HUDEP-2 (cell line): ENCODE results near the gene ZNF280A.
"Not testable (repeated sequence)": the region's sequence is repeated elsewhere in the genome, so short reads cannot be mapped to it uniquely, and the experiment has no call there.

Experiments
- DNase-seq, 76 experiments: peaks; one replicate each; lab custom pipeline; 2025; ENCODE audit not compliant: unreplicated experiment in 76 of 76; lab: John Stamatoyannopoulos, UW

ZNF280A gene

DNA sequence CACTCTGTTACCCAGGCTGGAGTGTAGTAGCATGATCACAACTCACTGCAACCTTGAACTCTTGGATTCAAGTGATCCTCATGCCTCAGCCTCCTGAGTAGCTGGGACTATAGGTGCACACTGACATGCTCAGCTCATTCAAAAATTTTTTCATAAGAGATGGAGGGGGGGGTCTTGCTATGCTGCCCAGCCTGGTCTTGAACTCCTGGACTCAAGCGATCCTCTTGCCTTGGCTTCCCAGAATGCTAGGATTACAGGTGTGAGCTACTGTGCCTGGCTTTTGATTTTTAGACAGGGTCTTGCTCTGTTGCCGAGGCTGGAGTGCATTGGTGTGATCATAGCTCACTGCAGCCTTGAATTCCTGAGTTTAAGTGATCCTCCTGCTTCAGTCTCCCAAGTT, 25.0 kb upstream of the ZNF280A start:
- no peak for DNase-seq

GRCh38 chr22:22538226-22538989, 18.3 kb upstream of the ZNF280A start:
- no peak for DNase-seq

DNA sequence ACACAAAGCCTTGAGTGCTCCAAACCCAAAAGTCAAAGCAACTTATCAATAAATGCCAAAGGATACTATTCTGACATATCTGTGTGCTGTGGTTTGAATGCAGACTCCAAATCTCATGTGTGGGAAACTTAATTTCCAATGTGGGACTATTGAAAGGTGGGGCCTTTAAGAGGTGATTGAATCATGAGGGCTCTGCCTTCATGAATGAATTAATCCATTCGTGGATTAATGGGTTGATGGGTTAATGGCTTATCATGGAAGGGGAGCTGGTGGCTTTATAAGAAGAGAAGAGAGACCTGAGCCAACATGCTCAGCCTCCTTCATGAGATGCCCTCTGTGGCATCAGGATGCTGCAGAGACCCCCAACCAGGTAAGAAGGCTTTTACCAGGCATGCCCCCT, 16.8 kb upstream of the ZNF280A start:
- DNase-seq, result no peak

DNA sequence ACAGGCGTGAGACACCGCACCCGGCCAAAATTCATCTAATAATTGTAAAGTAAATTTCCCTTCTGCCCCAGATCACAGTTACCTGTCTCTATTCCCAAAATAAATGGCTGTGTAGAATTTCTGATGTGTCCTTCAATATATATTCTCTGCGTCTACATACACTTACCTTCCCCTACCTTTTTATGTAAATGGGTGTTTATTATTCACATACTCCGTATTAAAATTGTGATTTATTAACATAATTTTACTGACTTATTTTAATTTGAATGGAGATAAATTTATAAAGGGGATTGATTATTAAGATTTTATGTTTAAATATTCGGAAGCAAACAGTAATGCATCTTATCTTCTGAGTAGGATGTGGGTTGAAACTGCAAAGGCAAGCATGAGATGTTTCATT, 16.4 kb upstream of the ZNF280A start:
- no peak for DNase-seq

DNA sequence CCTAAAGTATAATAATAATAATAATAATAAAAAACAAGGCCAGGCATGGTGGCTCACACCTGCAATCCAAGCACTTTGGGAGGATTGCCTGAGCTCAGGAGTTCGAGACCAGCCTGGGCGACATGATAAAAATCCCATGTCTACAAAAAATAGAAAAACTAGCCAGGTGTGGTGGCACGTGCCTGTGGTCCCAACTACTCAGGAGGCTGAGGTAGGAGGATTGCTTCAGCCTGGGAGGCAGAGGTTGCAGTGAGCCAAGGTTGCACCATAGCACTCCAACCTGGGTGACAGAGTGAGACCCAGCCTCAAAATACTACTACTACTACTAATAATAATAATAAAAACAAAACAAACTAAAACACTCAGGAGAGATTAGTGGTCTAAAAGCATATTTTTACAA, 15.6 kb upstream of the ZNF280A start:
- DNase-seq, result no peak

- no peak for DNase-seq
These were observed 14.7 kb upstream of the ZNF280A start for GRCh38 chr22:22534604-22535415.

- no peak for DNase-seq
These were observed 13.8 kb upstream of the ZNF280A start for GRCh38 chr22:22533863-22534262.

DNA sequence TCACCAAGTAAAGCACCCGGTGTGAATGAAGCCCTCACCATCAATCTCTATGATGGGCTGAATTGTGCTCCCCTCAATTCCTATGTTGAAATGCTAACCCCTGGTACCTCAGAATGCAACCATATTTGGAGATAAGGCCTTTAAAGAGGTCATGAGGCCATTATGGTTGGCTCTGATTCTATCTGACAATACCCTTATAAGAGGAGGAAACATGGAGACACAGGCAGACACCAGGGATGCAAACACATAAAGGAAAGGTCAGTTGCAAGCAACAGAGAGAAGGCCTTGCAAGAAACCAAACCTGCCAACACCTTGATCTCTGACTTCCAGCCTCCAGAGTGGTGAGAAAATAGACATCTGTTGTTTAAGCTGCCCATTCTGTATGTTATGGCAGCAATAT, 13.3 kb upstream of the ZNF280A start:
- DNase-seq, result no peak

GRCh38 chr22:22532547-22533071, 12.5 kb upstream of the ZNF280A start:
- not testable (repeated sequence) for DNase-seq

- no peak for DNase-seq
These were observed 11.9 kb upstream of the ZNF280A start for GRCh38 chr22:22531770-22532546.

DNA sequence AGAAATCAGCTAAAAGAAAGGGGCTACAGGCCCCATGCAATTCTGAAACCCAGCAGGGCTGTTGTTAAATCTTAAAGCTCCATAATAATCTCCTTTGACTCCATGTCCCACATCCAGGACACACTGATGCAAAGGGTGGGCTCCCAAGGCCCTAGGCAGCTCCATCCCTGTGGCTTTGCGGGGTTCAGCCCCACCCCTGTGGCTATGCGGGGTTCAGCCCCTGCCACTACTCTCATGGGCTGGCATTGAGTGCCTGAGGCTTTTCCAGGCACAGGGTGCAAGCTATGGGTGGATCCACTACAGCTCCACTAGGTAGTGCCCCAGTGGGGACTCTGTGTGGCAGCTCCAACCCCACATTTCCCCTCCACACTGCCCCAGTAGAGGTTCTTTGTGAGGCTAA, 8.7 kb upstream of the ZNF280A start:
- DNase-seq, result no peak

DNA sequence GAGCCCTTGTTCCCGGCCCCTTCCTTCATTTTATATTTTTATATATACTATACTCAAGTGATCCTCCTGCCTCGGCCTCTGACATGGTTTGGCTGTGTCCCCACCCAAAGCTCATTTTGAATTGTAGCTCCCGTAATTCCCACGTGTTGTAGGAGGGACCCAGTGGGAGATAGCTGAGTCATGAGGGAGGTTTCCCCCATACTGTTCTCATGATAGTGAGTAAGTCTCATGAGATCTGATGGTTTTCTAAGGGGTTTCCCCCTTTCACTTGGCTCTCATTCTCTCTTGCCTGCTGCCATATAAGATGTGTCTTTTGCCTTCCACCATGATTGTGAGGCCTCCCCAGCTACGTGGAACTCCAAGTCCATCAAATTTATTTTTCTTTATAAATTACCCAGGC, 7.2 kb upstream of the ZNF280A start:
- DNase-seq, result no peak

DNA sequence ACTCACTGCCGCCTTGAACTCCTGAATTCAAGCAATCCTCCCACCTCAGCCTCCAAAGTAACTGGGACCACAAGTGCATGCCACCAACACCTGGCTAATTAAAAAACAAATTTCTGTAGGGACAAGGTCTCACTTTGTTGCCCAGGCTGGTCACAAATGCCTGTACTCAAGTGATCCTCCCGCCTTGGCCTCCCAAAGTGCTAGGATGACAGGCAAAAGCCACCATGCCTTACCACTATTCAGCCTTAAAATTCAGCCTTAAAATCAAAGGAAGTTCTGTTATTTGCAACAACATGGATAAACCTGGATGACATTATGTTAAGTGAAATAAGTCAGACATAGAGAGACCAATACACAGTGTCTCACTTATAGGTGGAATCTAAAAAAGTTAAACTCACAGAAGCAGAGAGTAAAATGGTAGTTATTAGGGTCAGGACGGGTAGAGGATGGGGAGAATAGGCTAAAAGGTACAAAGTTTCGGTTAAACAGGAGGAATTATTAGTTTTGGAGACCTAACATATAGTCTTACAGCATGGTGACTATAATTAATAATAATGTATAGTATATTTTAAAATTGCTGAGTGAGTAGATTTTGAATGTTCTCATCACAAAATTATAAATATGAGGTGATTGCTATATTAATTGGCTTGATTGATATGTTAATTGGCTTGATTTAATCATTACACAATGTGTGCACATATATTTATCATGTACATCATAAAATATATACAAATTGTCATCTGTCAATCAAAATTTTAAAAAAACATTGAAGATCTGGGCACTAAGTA, 6.2 kb upstream of the ZNF280A start:
- DNase-seq, result no peak

- DNase-seq, result no peak
These were observed 3.4 kb upstream of the ZNF280A start for GRCh38 chr22:22523494-22523893.

GRCh38 chr22:22521631-22522030, 1.6 kb upstream of the ZNF280A start:
- no peak for DNase-seq

DNA sequence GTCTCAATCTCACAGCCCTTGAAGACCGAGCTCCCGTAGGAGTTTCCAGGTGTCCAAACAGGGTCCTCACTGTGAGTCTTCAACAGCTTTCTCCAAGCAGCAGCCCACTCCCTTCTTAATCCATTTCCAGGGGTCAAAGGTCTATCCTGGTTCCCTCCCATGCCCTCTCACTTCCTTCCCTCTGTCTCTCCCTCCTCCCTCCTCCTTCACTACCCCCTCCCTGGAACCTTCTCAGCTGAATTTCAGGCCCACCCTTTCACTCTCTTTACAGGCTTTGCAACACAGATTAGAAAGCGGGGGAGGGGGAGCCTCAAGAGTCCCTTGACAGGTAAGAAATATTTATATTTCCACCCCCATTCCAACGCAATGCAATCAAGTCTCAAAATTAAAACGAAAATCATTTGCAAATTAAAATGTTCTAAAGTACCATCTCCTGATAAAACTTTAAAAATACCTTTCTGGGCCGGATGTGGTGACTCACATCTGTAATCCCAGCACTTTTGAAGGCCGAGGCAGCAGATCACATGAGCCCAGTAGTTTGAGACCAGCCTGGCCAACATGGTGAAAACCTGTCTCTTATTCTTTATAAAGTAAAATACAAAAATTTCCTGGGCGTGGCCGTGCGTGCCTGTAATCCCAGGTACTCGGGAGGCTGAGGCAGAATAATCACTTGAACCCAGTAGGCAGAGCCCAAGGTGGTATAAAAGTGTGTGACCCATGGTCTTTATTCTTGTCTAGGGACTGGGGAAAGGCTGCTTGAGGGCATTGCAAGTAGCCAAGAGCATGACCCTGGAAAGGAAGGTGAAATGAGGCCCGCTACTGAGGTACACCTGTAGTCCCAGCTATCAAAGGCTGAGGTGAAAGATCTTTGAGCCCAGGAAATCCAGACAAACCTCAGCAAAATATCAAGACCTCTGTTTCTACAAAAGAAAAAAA, 865 bp upstream of the ZNF280A start:
- no peak for DNase-seq

DNA sequence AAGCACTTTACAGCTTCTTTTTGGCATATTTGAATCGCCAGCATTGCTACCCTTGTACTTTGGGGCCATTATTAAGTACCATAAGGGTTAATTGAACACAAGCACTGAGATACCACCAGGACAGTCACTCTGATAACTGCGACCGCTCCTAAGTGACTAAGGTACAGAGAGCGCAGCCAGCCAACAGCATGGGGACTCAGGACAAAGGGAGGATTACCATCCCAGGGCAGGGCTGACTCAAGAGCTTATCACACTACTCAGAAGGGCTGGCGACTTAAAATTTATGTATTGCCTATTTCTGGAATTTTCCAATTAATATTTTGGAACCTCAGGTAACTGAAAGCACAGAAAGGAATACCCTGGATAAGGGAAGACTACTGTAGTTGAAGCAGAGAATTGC, 479 bp downstream of the ZNF280A start:
- peak in 36 of 76 experiments; percentile 1 to 52 (median 9) for DNase-seq

- DNase-seq, result no peak
These were observed 3.1 kb downstream of the ZNF280A start for GRCh38 chr22:22516992-22517391.

DNA sequence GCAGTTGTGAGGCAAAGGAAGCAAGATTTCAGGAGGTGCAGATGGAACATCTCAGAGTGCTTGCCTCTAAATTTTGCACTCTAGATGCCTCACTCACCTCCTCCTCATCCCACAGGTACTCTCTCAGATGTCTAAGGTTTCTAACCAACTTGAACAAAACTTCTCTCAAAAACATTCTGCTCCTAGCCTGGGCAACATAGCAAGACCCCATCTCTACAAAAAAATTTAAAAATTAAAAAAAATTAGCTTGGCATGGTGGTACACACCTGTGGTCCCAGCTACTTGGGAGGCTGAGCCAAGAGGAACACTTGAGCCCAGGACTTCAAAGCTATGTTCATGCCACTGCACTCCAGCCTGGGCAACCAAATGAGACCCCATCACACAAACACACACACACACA, 4.2 kb downstream of the ZNF280A start:
- no peak for DNase-seq
